ENCODE measurements around the gene SPRED2. TPM values are rescaled to one million over a fixed set of nuclear protein-coding genes. Genes with fewer than 3 reads are reported as not detected.

SPRED2 gene
- total and polyA plus RNA-seq, 2 of the 8 experiments (the other 6 are each of a cell fraction or from before 2014, with no cell fraction given), result 15.3 to 22.5 TPM

DNA sequence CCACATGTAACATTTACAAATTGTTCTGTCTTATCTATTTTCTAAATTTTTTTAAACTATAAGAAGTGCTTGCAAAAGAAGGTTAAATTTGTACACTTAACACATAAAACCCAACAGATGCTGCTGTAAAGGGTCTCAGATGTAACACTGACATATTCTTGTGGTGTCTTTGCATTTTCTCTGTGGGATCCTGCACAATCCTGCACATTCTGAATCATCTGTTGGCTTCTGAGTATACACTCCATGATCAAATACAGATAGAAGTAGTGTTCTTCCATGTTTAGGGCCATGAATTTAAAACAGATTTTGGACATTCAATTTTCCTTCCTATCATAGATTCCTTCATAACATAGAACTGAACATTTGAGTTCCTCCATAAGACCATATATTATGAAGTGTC, 89.0 kb downstream of the SPRED2 start:
- H2BK120ac ChIP-seq (replicated peaks; ENCODE audit: low read depth, low read length), result no peak overlapping the region
- no peak overlapping the region for H3K23ac ChIP-seq (ENCODE audit: insufficient read length)
- no peak overlapping the region for H3K56ac ChIP-seq (replicated peaks; ENCODE audit: insufficient read length, low read depth, low read length)
- H3K9ac ChIP-seq (replicated peaks in 1 of 4; ENCODE audit: extremely low read depth in 1 of 4, low read depth in 3 of 4, low read length in 3 of 4), result no peak overlapping the region
- FAIRE-seq (no peak), DNase-seq (ENCODE audit: low read depth in 1 of 2, low spot score in 2 of 2) (no peak)
- no peak overlapping the region for H4K8ac ChIP-seq (ENCODE audit: extremely low read depth, insufficient read depth, low read length)
- no peak overlapping the region for H3K4me3 ChIP-seq (ENCODE audit: extremely low read depth in 1 of 4, insufficient read depth in 2 of 4, low read depth in 3 of 4, low read length in 4 of 4)
- H4K91ac ChIP-seq (replicated peaks; ENCODE audit: insufficient read length, low read length), result no peak overlapping the region
- no peaks in the 10 kb centered on the region for H3K4me1 ChIP-seq (replicated peaks in 1 of 4; ENCODE audit: control insufficient read depth in 3 of 4, insufficient read depth in 4 of 4, low read length in 3 of 4)
- no peak overlapping the region for H4K5ac ChIP-seq (ENCODE audit: insufficient read length, low read depth, low read length)
- H3K4ac ChIP-seq (replicated peaks; ENCODE audit: insufficient read length, low read depth, low read length), result no peak overlapping the region
- no peaks in the 10 kb centered on the region for H3K27me3 ChIP-seq (replicated peaks in 1 of 4; ENCODE audit: control insufficient read depth in 3 of 4, extremely low read depth in 1 of 4, insufficient read depth in 3 of 4, low read length in 3 of 4)
- ChIA-PET POLR2A (ENCODE audit: partially characterized antibody) (no interaction called here), CTCF (ENCODE audit: partially characterized antibody) (interaction anchor here (2.2 kb wide), 1 partner anchor 10 kb away, joined by 9 read pairs; no protein-coding TSS in a partner anchor)
- H3K79me2 ChIP-seq (ENCODE audit: control insufficient read depth in 1 of 2, insufficient read depth in 2 of 2, low read length in 2 of 2), result peaks cover 0 to 6% of the 10 kb centered on the region in 2 experiments; a peak in 1 of 4 replicates
- no peak overlapping the region for H2BK5ac ChIP-seq (ENCODE audit: low read depth, low read length)
- no peak overlapping the region for H3K14ac ChIP-seq (ENCODE audit: insufficient read length)
- H3K27ac ChIP-seq (ENCODE audit: low read depth, low read length), result no peak overlapping the region
- no peak overlapping the region for H2AFZ ChIP-seq (ENCODE audit: low read length)
- H3K36me3 ChIP-seq (ENCODE audit: control insufficient read depth in 2 of 4, insufficient read depth in 4 of 4, low read length in 3 of 4), result no peaks in the 10 kb centered on the region; a peak in 2 of 8 replicates
- peaks cover 0 to 9% of the 10 kb centered on the region in 2 experiments for H4K20me1 ChIP-seq (replicated peaks in 1 of 2; ENCODE audit: control insufficient read depth in 1 of 2, insufficient read depth in 2 of 2, low read length in 2 of 2)
- H3K23me2 ChIP-seq (ENCODE audit: low read depth, low read length), result no peaks in the 10 kb centered on the region; the same call in 1 of the 2 replicates
- H2BK20ac ChIP-seq (ENCODE audit: low read length), result no peak overlapping the region
- no peak overlapping the region for H3K18ac ChIP-seq (ENCODE audit: extremely low read depth, low read length)
- H2BK15ac ChIP-seq (ENCODE audit: low read length), result no peak overlapping the region
- H3K9me3 ChIP-seq (ENCODE audit: insufficient read depth in 2 of 2, low read depth in 1 of 2, low read length in 1 of 2), result no peaks in the 10 kb centered on the region
- H3K4me2 ChIP-seq (ENCODE audit: insufficient read depth in 1 of 2, low read depth in 2 of 2, low read length in 2 of 2), result no peak overlapping the region
- H2AK5ac ChIP-seq (ENCODE audit: low read depth, low read length), result no peak overlapping the region
- H3K79me1 ChIP-seq (ENCODE audit: low read depth, low read length), result peaks cover 2% of the 10 kb centered on the region; the same call in 1 of the 2 replicates
- no peak overlapping the region for H2BK12ac ChIP-seq (ENCODE audit: low read depth, low read length)
- TF ChIP-seq RNF2 (IDR thresholded peaks at IDR 0.05; ENCODE audit: borderline replicate concordance, low read depth, low read length, missing control alignments, poor library complexity, severe bottlenecking) (no peak), CBX8 (IDR thresholded peaks at IDR 0.05; ENCODE audit: borderline replicate concordance, low read depth, low read length) (no peak), SUZ12 (IDR thresholded peaks at IDR 0.05; ENCODE audit: low read length) (no peak), KDM4A (IDR thresholded peaks at IDR 0.05; ENCODE audit: low read depth, low read length, severe bottlenecking) (no peak)
- TF ChIP-seq, protein P1, sequence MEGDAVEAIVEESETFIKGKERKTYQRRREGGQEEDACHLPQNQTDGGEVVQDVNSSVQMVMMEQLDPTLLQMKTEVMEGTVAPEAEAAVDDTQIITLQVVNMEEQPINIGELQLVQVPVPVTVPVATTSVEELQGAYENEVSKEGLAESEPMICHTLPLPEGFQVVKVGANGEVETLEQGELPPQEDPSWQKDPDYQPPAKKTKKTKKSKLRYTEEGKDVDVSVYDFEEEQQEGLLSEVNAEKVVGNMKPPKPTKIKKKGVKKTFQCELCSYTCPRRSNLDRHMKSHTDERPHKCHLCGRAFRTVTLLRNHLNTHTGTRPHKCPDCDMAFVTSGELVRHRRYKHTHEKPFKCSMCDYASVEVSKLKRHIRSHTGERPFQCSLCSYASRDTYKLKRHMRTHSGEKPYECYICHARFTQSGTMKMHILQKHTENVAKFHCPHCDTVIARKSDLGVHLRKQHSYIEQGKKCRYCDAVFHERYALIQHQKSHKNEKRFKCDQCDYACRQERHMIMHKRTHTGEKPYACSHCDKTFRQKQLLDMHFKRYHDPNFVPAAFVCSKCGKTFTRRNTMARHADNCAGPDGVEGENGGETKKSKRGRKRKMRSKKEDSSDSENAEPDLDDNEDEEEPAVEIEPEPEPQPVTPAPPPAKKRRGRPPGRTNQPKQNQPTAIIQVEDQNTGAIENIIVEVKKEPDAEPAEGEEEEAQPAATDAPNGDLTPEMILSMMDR (IDR thresholded peaks at IDR 0.05; ENCODE audit: control extremely low read depth in 1 of 3, insufficient read depth in 1 of 3, low read depth in 1 of 3, low read length in 3 of 3), result no peak

Data from H1 (cell line).